ENCODE measurements around the gene MGAT5B.

- no peak for TF ChIP-seq CTCF (IDR thresholded peaks at IDR 0.05; ENCODE audit: low read depth, low read length, missing input control)
- no peak for TF ChIP-seq FOXA1 (IDR thresholded peaks at IDR 0.05)
- no peak for TF ChIP-seq MAX (IDR thresholded peaks at IDR 0.05)
- TF ChIP-seq REST (IDR thresholded peaks at IDR 0.05), result no peak
- no peak for TF ChIP-seq RXRA (IDR thresholded peaks at IDR 0.05)
- no peak for TF ChIP-seq RAD21 (IDR thresholded peaks at IDR 0.05)
- no peak for TF ChIP-seq SP1 (IDR thresholded peaks at IDR 0.05)
- no peak for TF ChIP-seq GABPA (IDR thresholded peaks at IDR 0.05 in 1 of 2, conservative IDR thresholded peaks at IDR 0.05 in 1 of 2)
- no peak for TF ChIP-seq YY1 (IDR thresholded peaks at IDR 0.05)
Measured at GRCh38 chr17:76957678-76958464, 89.7 kb downstream of the MGAT5B start.
